SK-N-DZ (cell line): Measurements from ENCODE around the gene CD2. TPM values are rescaled to one million over a fixed set of nuclear protein-coding genes. Genes with fewer than 3 reads are reported as not detected.
A peak's percentile ranks its signal among the peaks of the same experiment; 100 is the strongest.

Experiments
- DNase-seq: peaks from one replicate; pipeline ENCODE4 v3.0.0-alpha.2; 2015; ENCODE audit warnings: low spot score
- polyA plus RNA-seq, 2 experiments: library from polyadenylated mRNA; depleted of rRNA; stranded (reverse); fragments of >200 nt; gene quantifications; 2 replicates each; pipeline ENCODE4 v1.2.3, GENCODE V29; 2014

Gene CD2, protein sequence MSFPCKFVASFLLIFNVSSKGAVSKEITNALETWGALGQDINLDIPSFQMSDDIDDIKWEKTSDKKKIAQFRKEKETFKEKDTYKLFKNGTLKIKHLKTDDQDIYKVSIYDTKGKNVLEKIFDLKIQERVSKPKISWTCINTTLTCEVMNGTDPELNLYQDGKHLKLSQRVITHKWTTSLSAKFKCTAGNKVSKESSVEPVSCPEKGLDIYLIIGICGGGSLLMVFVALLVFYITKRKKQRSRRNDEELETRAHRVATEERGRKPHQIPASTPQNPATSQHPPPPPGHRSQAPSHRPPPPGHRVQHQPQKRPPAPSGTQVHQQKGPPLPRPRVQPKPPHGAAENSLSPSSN
- not detected in 2 replicates for polyA plus RNA-seq (2014; cell fraction: cytosol; rRNA removed)
- not detected in 2 replicates for polyA plus RNA-seq (2014; cell fraction: nucleus; rRNA removed)

GRCh38 chr1:116754198-116754977 lies at the start of gene CD2:
Gene CD2 (plus strand): TSS chr1:116754430. CDS start chr1:116754493, 63 bp downstream.
- no peak for DNase-seq

DNA sequence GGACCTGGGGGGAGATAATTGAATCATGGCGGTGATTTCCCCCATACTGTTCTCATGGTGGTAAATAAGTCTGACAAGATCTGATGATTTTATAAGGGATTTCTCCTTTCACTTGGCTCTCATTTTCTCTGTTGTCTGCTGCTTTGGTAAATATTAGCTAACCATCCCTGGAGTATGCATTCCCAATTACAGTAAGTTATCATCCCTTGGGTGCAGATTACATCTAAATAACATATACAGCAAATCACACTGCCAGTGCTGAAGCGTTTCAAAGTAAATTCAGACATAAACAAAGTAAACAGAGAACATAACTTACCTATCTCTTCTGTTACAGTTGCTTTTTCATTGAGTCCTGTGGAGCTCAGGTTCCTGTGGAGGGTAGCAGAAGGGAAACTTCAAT lies 48.1 kb upstream of the CD2 start:
- DNase-seq, result peak; percentile 23

- no peak for DNase-seq
Observed at GRCh38 chr1:116706841-116707240, 47.4 kb upstream of the CD2 start.

- DNase-seq, result peak; percentile 44
Observed at GRCh38 chr1:116708255-116708900, 45.9 kb upstream of the CD2 start.

DNA sequence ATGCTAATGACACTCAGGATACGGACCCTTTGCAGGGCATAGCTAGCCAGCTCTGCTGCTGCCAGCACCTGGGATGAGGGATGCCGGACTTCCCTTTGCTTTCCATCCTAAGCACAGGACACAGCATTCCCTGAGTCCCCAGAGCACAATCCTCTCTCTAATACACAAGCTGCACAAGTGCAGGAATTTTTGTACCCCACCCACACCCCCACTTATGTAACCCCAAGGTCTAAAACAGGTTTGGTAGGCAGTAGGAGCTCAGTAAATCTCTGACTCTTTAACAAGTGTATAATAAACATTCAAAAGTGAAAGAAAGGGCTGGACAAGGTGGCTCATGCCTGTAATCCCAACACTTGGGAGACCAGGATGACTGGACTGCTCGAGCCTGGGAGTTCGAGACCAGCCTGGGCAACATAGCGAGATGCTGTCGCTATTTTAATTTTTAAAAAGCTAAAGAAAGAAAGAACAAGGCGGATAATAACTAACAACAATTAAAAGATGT lies 44.5 kb upstream of the CD2 start:
- no peak for DNase-seq

DNA sequence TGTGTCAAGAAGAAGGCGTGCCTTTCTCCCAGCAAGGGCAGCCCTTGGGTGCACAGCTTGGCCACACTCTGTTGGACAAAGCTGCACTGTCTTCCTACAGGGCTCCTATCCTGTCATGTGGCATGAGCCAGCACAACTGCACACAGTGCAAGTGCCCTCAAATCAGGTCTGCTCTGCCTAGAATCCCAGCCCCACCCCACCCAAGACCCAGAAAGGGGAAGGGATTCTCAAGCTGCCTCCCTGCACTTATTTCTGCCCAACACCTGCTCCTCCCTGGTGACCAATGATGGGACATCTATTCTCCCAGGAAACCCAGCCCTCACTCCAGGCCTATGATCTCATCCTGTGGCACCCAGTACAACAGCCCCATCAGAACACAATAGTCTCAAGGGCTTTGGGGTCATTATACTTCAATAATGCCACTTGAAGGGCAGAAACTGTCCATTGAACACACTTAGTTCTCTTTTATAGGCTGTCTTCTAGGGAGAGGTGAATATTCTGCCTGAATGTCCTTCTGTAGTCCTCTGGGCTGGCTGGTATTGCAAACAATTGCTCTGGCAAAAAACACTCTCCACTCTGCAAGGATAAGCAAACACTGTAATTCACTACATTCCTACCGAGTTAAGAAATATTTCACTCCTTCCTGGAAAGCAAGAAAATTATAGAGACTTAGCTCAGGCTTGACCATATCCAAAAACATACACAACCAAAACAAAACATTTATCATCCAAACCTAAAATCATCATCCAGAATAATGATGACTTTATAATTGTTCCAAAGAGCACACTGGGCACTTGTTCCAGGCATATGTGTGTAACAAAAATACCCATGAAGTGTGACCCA lies 43.6 kb upstream of the CD2 start:
- no peak for DNase-seq

DNA sequence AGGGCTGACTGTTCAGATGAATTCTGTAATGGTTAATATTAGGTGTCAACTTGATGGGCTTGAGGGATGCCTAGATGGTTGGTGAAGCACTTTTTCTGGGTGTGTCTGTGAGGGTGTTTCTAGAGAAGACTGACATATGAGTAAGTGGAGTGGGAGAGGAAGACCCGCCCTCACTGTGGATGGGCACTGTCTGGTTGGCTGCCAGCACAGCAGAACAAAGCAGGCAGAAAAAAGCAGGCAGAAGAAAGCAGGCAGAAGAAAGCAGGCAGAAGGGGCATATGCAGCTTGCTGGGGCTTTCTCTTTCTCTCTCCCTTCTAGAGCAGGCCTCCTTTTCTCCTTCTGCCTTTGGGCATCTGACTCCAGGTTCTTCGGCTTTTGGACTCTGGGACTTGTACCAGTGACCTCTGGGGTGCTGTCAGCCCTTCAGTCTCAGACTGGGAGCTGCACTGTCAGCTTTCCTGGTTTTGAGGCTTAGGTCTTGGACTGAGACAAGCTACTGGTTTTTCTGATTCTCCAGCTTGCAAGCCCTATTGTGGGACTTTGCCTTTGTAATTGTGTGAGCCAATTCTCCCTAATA lies 42.9 kb upstream of the CD2 start:
- peak; percentile 17 for DNase-seq

DNA sequence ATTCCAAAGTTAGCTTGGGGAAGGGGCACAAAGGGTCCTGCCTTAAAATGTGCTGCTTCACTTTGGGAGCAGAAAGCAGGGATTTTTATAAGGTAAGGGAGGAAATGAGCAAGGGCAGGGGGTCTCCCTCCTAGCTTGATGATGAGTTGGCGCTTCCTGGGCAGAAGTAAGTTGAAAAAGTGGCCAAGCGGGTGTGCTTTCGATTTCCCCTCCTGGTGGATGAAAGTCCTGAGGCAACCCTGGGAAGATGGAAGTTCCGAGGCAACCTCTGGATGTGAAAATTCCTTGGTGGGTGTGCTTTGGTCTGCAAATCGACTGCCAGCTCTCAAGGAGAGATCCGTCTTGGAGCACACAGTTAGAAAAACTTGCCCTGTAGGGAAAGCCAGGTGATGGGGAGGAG lies 41.7 kb upstream of the CD2 start:
- no peak for DNase-seq

DNA sequence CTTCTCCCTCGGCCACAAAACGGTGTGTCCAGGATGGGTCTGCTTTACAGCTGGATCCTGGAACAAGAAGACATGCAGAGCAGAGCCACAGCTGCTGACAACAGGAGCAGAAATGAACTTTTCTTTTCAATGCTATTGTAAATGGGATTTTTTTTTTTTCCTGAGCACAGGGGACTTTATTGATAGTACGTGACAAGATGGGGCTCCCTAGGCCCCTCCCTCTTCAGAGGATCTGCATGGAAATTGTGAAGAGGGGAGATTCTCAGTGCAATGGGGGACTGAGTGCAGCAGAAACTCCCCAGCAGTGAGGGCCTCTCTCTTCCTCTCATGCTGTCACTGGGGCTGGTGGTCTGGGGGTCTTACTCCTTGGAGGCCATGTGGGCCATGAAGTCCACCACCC lies 40.8 kb upstream of the CD2 start:
- no peak for DNase-seq

- no peak for DNase-seq
Observed at GRCh38 chr1:116716391-116716790, 37.8 kb upstream of the CD2 start.

- no peak for DNase-seq
Observed at GRCh38 chr1:116717318-116717717, 36.9 kb upstream of the CD2 start.

DNA sequence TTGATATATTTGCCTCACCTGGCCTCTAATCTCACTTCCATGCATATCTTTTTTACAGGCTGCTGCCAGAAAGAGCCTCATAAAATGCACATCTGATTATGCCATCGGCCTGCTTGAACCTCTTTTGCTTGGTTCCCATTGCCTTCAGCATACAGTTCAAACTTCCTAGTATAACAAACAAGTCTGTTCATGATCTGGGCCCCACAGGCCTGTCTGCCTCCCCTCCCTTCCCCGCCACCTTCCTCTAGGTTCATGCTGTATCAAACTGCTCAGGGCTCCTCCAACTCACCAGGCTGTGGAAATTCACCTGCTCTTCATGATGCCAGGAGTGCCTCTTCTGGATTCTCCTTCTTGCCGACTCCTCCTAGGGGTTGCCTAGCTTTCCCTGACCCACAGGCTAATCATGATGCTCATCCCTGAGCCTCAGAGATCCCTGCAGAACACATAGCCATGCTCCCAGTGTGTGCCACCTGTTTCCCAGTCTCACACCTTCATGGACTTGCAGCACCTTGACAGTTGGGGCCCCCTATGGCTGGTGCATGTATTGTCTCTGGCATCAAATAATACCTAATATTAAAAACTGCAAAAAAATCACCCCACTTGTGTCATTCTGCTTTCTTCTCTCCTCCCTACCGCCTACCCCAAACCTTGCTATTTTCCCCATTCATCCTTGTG lies 33.7 kb upstream of the CD2 start:
- DNase-seq, result no peak

DNA sequence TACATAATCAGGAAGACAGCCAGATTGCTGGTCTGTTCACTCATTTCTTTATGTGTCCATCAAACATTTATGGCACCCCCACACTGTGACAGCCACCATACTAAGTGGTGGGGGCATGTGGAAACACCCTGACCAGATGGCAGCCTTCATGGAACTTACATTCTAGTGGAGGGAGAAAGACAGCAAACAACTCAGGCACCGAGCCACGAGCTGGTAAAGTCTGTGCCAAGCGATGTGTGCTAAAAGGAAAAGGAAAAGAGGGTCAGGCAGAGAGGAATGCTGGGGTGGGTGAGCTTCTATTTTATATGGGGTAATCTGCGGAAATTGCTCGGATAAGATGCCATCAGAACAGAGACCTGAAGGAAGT lies 33.2 kb upstream of the CD2 start:
- DNase-seq, result no peak

- no peak for DNase-seq
Observed at GRCh38 chr1:116721451-116722007, 32.7 kb upstream of the CD2 start.

- DNase-seq, result peak; percentile 47
Observed at GRCh38 chr1:116722016-116722838, 32.0 kb upstream of the CD2 start.

DNA sequence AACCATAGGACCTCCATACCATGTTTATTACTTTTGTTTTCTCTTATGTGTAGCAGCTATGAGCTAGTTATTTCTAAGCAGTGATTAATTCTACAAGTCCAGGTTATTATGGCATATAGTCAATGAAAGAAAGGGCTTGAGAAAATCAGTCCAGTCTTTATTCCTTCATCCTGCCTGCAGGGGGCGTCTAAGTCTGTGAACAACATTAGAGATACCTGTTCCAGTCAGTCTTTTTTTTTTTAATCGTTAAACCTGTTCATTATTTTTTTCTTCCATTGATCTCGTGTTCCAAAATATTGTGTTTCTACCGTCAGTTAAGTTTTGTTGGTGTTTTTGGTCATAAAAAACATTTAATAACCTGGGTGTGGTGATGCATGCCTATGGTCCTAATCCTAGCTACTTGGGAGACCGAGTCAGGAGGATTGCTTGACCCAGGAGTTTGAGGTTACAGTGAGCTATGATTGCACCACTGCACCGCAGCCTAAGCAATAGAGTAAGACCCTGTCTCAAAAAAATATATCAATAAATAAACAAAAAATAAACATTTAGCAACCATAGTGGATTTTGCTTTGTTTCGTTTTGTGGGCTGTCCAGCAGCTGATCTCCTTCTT lies 29.4 kb upstream of the CD2 start:
- peak; percentile 51 for DNase-seq

- DNase-seq, result no peak
Observed at GRCh38 chr1:116725798-116726197, 28.4 kb upstream of the CD2 start.
